BLaER1 treated with 17β-estradiol and CSF1 and Interleukin-3, amounts not matched to agents 10 nM and 100 nM (cell line): ENCODE data around the gene RELCH.

Experiments used
- H3K27ac ChIP-seq, 11 experiments: shearing (Covaris generic); formaldehyde crosslinking; 2 replicates each; pipeline ENCODE4 v1.8.1; 2022
- H3K27me3 ChIP-seq, 11 experiments: shearing (Covaris generic); formaldehyde crosslinking; 2 replicates each; pipeline ENCODE4 v1.8.1; 2022
- H3K36me3 ChIP-seq, 11 experiments: shearing (Covaris generic); formaldehyde crosslinking; 2 replicates each; pipeline ENCODE4 v1.8.1; 2022
- H3K4me1 ChIP-seq, 10 experiments: shearing (Covaris generic); formaldehyde crosslinking; 2 replicates each; pipeline ENCODE4 v1.8.1; 2022
- H3K4me2 ChIP-seq, 11 experiments: shearing (Covaris generic); formaldehyde crosslinking; 2 replicates each; pipeline ENCODE4 v1.8.1; 2022
- H3K4me3 ChIP-seq, 10 experiments: shearing (Covaris generic); formaldehyde crosslinking; 2 replicates each; pipeline ENCODE4 v1.8.1; 2022
- H3K9ac ChIP-seq, 11 experiments: shearing (Covaris generic); formaldehyde crosslinking; 2 replicates each; pipeline ENCODE4 v1.8.1; 2022
- H3K9me3 ChIP-seq, 11 experiments: shearing (Covaris generic); formaldehyde crosslinking; replicated peaks in 1 of 11; 2 replicates each; pipeline ENCODE4 v1.8.1; 2022
- H4K20me1 ChIP-seq, 11 experiments: shearing (Covaris generic); formaldehyde crosslinking; 2 replicates each; pipeline ENCODE4 v1.8.1; 2022
- Cebpa-rat ChIP-seq, 11 experiments: shearing (Covaris generic); IDR thresholded peaks; 2 replicates each; pipeline ENCODE4 v1.8.1; 2022

RELCH gene

DNA sequence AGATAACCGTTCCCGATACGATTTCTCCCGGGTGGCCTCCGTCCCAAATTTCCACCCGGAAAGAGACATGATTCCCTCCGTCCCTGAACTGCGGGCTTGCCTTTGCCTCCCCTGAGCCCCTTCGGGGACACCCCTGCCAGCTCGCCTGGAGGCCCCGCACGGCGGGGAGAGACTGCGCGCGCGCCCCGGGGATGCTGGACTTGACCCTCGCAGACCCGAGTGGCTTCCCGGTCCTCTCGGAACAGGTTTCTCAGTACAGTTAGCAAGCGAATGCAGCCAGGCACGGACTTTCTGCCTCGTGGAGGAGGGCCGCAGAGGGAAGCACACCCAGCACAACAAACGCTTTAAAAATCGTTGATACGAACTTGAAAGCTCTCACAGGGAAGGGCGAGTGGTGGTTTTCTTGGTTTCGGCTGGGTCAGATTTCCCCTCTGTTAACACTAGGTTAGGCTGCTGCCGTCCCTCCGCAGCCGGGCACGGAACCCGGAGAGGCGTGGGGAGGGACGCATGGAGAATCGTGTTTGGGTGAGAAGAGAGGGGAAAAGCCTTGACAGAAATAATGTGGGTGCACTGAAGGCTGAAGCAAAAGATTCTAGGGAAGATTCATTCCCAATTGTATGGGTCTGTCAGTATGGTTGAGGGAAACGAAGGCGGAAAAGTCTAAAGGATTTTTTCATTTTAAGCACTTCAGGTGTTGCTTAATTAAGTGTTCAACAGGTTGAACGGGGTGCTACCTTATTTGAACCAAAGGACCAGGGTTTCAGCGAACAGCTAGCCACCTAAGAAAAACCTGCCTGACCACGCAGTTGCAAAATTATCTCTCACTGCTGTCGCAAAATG is 139.0 kb downstream of the RELCH start:
- H3K4me2 ChIP-seq: peak overlapping the region; percentile 76 to 98 (median 94)
- peaks cover 0 to 14% (median 0%) of the 10 kb centered on the region in 11 experiments; a peak in 8 of 22 replicates for H3K9me3 ChIP-seq
- H3K36me3 ChIP-seq: no peaks in the 10 kb centered on the region
- TF ChIP-seq Cebpa-rat (IDR thresholded peaks at IDR 0.05): no peak
- H3K9ac ChIP-seq: peak overlapping the region in 9 of 11 experiments; percentile 0 to 62 (median 47); a peak in 12 of 22 replicates
- H3K27ac ChIP-seq: peak overlapping the region in 1 of 11 experiments; percentile 1; a peak in 1 of 22 replicates
- peaks cover 51 to 72% (median 61%) of the 10 kb centered on the region in 11 experiments for H3K27me3 ChIP-seq
- H4K20me1 ChIP-seq: peaks cover 0 to 8% (median 0%) of the 10 kb centered on the region in 11 experiments; a peak in 3 of 22 replicates
- H3K4me1 ChIP-seq: peaks cover 11 to 74% (median 26%) of the 10 kb centered on the region in 10 experiments; a peak in 19 of 20 replicates
- H3K4me3 ChIP-seq: peak overlapping the region; percentile 52 to 72 (median 60)

DNA sequence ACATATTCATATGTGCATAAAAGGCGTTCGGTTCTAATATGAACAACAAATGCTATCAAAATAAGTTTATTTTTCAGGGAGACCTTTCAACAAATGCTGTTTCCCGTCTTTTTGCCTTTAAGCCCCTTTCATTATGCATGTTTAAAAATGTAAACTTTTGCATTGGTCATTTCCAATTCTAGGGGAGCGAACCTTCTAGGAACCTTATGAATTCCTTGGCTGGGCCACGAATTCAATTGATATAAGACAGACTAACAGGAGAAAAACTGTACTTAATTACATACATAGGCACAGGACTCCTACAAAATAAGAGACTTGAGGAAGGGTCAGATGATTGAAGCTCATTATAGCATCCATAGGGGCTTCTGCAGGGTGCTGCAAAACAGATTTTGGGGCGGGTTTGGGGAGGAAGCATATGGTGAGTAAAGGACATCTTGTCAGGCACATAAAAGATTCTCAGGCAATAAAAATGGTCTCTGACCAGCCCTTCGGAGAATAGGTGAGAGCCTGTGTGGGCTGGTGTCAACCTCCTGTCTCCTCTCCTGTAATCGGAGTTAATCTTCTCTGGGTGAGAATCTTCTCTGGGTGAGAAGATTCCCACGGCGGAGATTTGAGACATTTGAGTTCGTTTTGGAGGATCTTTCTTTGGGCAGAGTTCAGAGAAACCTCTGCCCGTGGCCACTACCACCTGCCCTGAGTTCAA is 139.7 kb downstream of the RELCH start:
- TF ChIP-seq Cebpa-rat (IDR thresholded peaks at IDR 0.05): no peak
- H3K9ac ChIP-seq: peak overlapping the region in 1 of 11 experiments; percentile 62; a peak in 2 of 22 replicates
- H4K20me1 ChIP-seq: peaks cover 0 to 8% (median 0%) of the 10 kb centered on the region in 11 experiments; a peak in 5 of 22 replicates
- H3K4me3 ChIP-seq: peak overlapping the region in 5 of 10 experiments; percentile 52 to 72 (median 60); a peak in 8 of 20 replicates
- H3K4me1 ChIP-seq: peaks cover 19 to 82% (median 34%) of the 10 kb centered on the region in 10 experiments
- peaks cover 51 to 72% (median 61%) of the 10 kb centered on the region in 11 experiments for H3K27me3 ChIP-seq
- peak overlapping the region in 7 of 11 experiments; percentile 85 to 98 (median 94); a peak in 13 of 22 replicates for H3K4me2 ChIP-seq
- no peak overlapping the region for H3K27ac ChIP-seq
- peaks cover 0 to 14% (median 0%) of the 10 kb centered on the region in 11 experiments; a peak in 8 of 22 replicates for H3K9me3 ChIP-seq
- no peaks in the 10 kb centered on the region for H3K36me3 ChIP-seq

DNA sequence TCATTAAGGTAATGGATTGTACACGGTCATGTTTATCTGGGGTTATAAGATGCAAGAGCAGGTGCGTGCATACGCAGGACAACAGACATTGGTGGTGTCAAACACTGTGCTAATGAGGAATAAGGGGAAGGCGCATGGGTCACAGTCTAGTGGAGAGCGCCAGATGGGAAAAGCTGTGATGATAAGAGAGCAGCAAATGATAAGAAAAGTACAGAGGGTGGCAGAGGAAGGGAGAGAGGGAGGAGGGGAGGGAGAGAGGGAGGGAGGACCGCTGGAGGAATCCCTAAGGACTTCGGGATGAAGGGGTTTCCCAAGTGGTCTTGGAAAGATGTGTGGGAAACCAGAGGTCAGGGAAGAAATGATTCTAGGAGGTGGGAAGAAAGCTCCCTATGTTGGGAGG is 140.9 kb downstream of the RELCH start:
- Histone ChIP-seq H3K9me3 (peaks cover 0 to 14% (median 0%) of the 10 kb centered on the region in 11 experiments; a peak in 8 of 22 replicates), H3K4me1 (peaks cover 29 to 94% (median 46%) of the 10 kb centered on the region in 10 experiments), H3K9ac (no peak overlapping the region), H3K27ac (no peak overlapping the region), H3K4me2 (peak overlapping the region in 2 of 11 experiments; percentile 92 to 93; a peak in 2 of 22 replicates), H3K4me3 (no peak overlapping the region), H3K36me3 (no peaks in the 10 kb centered on the region), H3K27me3 (peaks cover 50 to 66% (median 56%) of the 10 kb centered on the region in 11 experiments), H4K20me1 (peaks cover 0 to 12% (median 0%) of the 10 kb centered on the region in 11 experiments; a peak in 5 of 22 replicates)
- TF ChIP-seq Cebpa-rat (IDR thresholded peaks at IDR 0.05): no peak

DNA sequence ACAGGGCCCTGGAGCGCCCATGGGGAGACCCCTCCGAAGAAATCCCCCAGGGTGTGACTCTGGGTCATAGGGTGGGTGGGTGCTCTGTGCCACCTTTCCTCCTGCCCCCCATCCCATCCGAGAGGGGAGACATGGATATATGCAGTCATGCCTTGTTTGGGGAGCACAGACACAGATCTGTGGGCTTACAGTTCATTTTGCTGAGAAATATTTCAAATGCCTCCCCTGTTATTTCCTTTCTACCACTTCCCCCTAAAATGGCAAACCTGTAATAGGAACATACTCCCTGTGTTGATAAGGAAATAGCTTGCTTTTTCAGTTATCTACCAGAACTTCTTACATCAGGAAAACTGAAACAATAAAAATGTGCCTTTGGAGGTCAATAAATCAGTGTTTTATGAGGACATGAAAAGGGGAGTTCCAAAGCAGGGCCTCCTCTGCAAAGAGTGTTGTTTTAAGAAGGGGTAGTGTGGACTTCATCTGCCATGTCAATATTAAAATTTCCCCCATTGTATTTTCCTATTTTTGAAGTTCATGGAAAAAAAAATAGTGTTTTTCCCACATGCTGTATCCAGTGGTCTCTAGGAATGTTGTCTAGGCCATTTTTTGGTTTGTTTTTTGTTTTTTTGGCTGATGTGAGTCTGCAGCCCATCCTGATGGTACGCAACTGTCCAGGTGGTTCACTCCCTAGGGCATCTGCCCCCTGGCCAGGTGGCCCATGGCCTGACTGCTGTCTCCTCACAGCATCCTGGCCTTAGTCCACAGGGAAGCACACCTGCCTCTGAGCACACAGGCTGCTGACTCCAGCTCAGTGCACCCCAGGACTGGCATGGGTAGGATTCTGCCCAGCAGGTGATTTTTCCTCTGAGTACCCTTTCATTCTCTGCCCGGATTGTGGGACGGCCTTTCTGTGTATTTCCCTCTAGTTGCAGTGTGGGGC is 141.8 kb downstream of the RELCH start:
- Histone ChIP-seq H3K9ac (no peak overlapping the region), H3K27ac (no peak overlapping the region), H4K20me1 (peaks cover 0 to 12% (median 0%) of the 10 kb centered on the region in 11 experiments; a peak in 5 of 22 replicates), H3K4me3 (no peak overlapping the region), H3K9me3 (peaks cover 0 to 14% (median 0%) of the 10 kb centered on the region in 11 experiments; a peak in 8 of 22 replicates), H3K36me3 (no peaks in the 10 kb centered on the region), H3K27me3 (peaks cover 41 to 61% (median 49%) of the 10 kb centered on the region in 11 experiments), H3K4me1 (peaks cover 31 to 96% (median 47%) of the 10 kb centered on the region in 10 experiments), H3K4me2 (peak overlapping the region in 4 of 11 experiments; percentile 89 to 93 (median 90); a peak in 8 of 22 replicates)
- TF ChIP-seq Cebpa-rat (IDR thresholded peaks at IDR 0.05): no peak

DNA sequence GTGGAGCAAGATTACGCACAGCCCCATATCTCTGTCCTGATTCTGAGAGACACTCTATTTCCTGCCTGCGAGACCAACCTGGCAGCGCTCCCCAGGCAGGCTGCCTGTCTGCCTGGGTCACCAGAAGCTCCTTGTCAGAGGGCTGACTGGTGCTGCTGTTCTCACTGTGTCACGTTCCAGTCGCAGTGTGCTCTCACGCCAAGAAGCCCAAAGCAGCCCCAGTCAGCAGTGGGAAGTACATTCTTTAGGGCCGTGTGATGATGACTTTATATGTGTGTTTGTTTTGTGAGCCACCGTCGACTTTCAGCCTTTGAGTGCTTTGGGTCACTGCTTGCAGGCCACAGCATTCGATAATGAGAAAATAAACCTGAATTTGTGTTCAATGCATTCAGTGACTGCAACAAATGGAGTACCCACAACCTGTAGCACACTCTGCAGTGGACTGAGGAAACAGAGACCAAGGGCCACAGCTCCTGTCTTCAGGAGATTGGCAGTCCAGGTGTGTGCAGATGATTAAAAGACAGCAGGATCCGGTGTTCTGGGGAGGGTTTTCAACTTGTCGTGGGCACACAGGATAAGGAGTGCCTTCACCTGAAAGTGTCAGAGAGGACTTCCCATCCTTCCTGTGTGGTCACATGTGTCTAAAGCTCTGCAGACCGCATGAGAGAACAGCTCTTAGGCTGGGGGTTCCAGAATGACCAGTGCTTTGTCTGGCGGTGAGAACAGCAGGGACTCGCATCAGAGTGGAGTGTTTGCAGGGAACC is 142.8 kb downstream of the RELCH start:
- peaks cover 31 to 96% (median 42%) of the 10 kb centered on the region in 10 experiments for H3K4me1 ChIP-seq
- no peak overlapping the region for H3K27ac ChIP-seq
- H3K4me2 ChIP-seq: peak overlapping the region in 5 of 11 experiments; percentile 83 to 93 (median 89); a peak in 10 of 22 replicates

DNA sequence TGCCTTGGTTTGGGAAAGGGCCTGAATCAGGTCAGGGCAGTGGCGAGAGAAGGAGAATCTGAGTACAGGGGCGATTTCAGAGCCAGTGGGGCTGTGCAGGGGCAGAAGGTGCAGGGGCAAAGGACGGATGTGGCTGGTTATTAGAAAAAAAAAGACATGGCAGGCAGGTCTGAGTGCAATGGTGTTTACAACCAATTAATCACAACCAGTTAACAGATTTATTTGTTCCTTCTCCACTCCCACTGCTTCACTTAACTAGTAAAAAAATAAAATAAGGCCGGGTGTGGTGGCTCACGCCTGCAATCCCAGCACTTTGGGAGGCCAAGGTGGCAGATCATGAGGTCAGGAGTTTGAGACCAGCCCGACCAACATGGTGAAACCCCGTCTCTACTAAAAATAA is 143.6 kb downstream of the RELCH start:
- Histone ChIP-seq H3K27me3 (peaks cover 23 to 71% (median 31%) of the 10 kb centered on the region in 11 experiments), H3K4me1 (peaks cover 33 to 97% (median 42%) of the 10 kb centered on the region in 10 experiments), H3K4me2 (peak overlapping the region in 7 of 11 experiments; percentile 76 to 93 (median 89); a peak in 14 of 22 replicates), H3K4me3 (no peak overlapping the region), H3K27ac (peak overlapping the region in 1 of 11 experiments; percentile 68; a peak in 1 of 22 replicates), H3K9ac (no peak overlapping the region), H3K36me3 (no peaks in the 10 kb centered on the region), H4K20me1 (peaks cover 0 to 12% (median 0%) of the 10 kb centered on the region in 11 experiments; a peak in 3 of 22 replicates), H3K9me3 (peaks cover 0 to 3% (median 0%) of the 10 kb centered on the region in 11 experiments; a peak in 3 of 22 replicates)
- TF ChIP-seq Cebpa-rat (IDR thresholded peaks at IDR 0.05): no peak

More for the DNA sequence above, 142.8 kb downstream of the RELCH start:
- Histone ChIP-seq H3K27me3 (peaks cover 31 to 69% (median 38%) of the 10 kb centered on the region in 11 experiments), H3K4me3 (no peak overlapping the region), H3K9me3 (peaks cover 0 to 11% (median 0%) of the 10 kb centered on the region in 11 experiments; a peak in 8 of 22 replicates), H3K9ac (no peak overlapping the region), H3K36me3 (no peaks in the 10 kb centered on the region), H4K20me1 (peaks cover 0 to 12% (median 0%) of the 10 kb centered on the region in 11 experiments; a peak in 3 of 22 replicates)
- TF ChIP-seq Cebpa-rat (IDR thresholded peaks at IDR 0.05): no peak
